Activated CD8-positive, alpha-beta memory T cell treated with anti-CD3 and anti-CD28 coated beads, Interleukin-2, amount 50 U/mL, for 24 hours (primary cell): ENCODE data around the gene DDA1.

ENCODE experiments used
- DNase-seq: peaks from one replicate; pipeline ENCODE4 v3.0.0-alpha.2; 2020; ENCODE audit errors: extremely low read depth

Gene DDA1

GRCh38 chr19:17311455-17312188, 2.3 kb downstream of the DDA1 start:
- DNase-seq: no peak

- no peak for DNase-seq
These were observed 3.1 kb downstream of the DDA1 start for GRCh38 chr19:17312189-17313113.

GRCh38 chr19:17314007-17314593, 4.7 kb downstream of the DDA1 start:
- no peak for DNase-seq

- no peak for DNase-seq
These were observed 9.6 kb downstream of the DDA1 start for GRCh38 chr19:17318966-17319365.

GRCh38 chr19:17319473-17320238, 10.3 kb downstream of the DDA1 start:
- DNase-seq: no peak

- DNase-seq: no peak
These were observed 11.1 kb downstream of the DDA1 start for GRCh38 chr19:17320435-17320834.

GRCh38 chr19:17321655-17322489, 12.5 kb downstream of the DDA1 start:
- no peak for DNase-seq

- DNase-seq: no peak
These were observed 13.5 kb downstream of the DDA1 start for GRCh38 chr19:17322854-17323253.

GRCh38 chr19:17323300-17323963, 14.1 kb downstream of the DDA1 start:
- no peak for DNase-seq

GRCh38 chr19:17323964-17324332, 14.6 kb downstream of the DDA1 start:
- DNase-seq: no peak

- no peak for DNase-seq
These were observed 15.2 kb downstream of the DDA1 start for GRCh38 chr19:17324357-17325114.

- DNase-seq: no peak
These were observed 15.8 kb downstream of the DDA1 start for GRCh38 chr19:17325133-17325532.

- DNase-seq: no peak
These were observed 16.7 kb downstream of the DDA1 start for GRCh38 chr19:17325881-17326594.

- no peak for DNase-seq
These were observed 17.2 kb downstream of the DDA1 start for GRCh38 chr19:17326595-17326966.

- no peak for DNase-seq
These were observed 17.8 kb downstream of the DDA1 start for GRCh38 chr19:17327068-17327653.

- DNase-seq: no peak
These were observed 18.5 kb downstream of the DDA1 start for GRCh38 chr19:17327654-17328516.

- DNase-seq: no peak
These were observed 19.4 kb downstream of the DDA1 start for GRCh38 chr19:17328517-17329365.
